Measurements from ENCODE around the gene NME4.

The NME4 gene

DNA sequence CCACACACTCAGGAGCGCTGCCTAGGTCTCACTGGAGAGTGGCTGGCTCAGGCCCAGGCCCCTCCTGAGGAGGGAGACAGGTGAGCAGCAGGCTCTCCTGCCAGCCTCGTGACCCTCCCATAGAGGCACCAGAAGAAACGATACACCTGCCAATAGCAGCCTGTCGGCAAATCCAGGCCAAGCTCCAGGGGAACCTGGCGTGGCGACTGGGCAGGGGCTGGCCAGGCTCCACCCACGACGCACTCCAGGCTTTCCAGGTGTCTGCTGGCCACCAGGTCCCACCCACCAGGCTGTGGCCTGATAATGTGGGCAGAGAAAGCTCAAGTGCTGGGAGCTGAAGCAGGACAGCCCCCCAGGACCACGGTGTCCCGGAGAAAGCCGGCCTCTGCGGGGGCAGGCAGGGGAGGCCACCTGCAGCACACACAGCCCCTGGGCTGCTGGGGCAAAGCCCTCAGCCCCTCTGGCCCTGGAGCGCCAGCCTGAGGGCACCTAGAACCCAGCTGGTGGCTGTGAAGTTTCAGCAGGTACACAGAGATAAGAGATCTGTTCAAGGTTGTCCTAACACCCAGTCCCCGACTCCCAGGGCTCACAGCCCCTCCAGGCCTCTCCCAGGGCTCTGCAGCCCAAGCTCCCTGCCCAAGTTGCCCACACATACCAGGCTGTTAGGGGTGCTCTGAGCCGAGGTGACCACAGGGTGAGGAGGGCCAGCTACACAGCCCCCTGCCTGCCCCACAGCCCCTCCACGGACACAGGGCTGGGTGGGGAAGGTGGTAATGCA lies 17.6 kb upstream of the NME4 start:
- no peak for FAIRE-seq
- TF ChIP-seq, protein P1, sequence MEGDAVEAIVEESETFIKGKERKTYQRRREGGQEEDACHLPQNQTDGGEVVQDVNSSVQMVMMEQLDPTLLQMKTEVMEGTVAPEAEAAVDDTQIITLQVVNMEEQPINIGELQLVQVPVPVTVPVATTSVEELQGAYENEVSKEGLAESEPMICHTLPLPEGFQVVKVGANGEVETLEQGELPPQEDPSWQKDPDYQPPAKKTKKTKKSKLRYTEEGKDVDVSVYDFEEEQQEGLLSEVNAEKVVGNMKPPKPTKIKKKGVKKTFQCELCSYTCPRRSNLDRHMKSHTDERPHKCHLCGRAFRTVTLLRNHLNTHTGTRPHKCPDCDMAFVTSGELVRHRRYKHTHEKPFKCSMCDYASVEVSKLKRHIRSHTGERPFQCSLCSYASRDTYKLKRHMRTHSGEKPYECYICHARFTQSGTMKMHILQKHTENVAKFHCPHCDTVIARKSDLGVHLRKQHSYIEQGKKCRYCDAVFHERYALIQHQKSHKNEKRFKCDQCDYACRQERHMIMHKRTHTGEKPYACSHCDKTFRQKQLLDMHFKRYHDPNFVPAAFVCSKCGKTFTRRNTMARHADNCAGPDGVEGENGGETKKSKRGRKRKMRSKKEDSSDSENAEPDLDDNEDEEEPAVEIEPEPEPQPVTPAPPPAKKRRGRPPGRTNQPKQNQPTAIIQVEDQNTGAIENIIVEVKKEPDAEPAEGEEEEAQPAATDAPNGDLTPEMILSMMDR (IDR thresholded peaks at IDR 0.05; ENCODE audit: insufficient read depth, missing control alignments): no peak
- DNase-seq (ENCODE audit: insufficient read length, low spot score): no peak

DNA sequence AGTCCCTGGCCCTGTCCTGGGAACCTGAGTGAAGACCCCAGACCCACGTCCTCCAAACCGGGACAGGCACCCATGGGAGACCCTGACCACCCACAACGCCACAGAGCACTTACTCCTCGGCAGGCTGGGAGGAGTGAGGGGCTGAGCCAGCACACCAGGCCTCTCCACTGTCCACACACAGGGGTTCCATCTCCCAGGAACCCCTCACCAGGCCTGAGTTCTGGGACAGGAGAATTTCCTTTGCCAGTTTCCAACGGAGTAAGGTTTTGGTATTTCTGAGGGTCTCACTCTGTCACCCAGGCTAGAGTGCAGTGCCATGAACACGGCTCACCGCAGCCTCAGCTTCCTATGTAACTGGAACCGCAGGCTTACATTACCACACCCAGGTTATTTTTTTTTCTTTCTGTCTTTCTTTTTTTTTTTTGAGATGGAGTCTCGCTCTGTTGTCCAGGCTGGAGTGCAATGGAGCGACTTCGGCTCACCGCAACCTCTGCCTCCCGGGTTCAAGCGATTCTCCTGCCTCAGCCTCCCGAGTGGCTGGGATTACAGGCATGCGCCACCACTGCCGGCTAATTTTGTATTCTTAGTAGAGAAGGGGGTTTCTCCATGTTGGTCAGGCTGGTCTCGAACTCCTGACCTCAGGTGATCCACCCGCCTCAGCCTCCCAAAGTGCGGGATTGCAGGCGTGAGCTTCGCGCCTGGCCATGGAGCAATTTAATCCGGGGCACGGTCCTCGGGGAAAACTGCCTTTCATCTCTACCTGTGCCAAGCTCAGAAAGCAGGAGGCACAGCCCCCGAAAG lies 16.8 kb upstream of the NME4 start:
- FAIRE-seq: no peak
- TF ChIP-seq, protein P1 (IDR thresholded peaks at IDR 0.05; ENCODE audit: insufficient read depth, missing control alignments): no peak
- no peak for DNase-seq (ENCODE audit: insufficient read length, low spot score)

DNA sequence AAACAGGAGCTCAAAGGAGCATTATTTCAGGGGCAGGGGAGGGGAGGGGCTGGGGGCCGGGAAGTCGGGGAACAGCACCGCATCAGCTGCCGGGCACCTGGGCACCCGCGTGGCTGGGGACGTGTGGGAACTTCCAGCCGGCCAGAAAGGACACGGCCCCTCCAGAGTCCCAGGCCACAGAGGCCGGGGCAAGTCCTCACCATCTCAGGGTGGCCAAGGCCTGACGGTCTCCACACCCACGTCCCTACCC lies 16.3 kb upstream of the NME4 start:
- TF ChIP-seq, protein P1 (IDR thresholded peaks at IDR 0.05; ENCODE audit: insufficient read depth, missing control alignments): no peak

DNA sequence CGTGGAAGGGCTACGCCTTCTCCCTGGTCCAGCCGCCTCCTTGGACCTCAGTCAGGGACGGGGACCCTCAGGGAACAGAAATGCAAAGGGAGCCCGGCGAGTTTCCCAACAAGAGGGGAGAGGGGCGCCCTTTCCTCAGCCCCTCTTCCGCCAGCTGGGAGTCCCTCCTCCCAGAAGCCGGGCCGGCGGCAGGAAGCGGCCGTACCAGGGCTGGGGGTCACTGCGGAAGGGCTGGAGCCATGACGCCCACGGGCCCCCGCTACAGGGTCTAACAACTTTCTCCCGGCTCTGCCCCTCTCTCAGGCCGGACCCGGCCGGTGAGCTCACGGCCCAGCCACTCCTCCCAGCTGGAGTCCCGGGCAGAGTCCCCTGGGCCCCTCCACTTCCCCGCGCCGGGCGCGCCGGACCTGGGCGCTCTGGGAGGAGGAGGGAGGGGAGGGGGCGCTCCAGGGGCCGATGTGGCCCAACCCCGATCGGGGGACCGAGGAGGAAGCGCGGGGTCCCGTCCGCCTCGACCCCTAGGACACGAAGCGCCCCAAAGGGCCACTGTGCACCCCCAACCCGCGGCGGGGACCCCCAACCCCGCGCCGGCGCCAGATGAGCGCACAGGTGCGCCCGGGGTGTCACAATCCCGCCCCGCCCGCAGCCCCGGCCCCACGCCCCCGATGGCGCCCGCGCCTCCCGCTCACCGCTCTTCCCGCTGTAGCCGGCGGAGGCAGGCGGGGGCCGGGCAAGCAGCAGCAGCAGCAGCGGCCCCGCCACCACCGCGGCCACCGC lies 15.8 kb upstream of the NME4 start:
- FAIRE-seq: no peak
- no peak for DNase-seq (ENCODE audit: insufficient read length, low spot score)
- TF ChIP-seq, protein P1 (IDR thresholded peaks at IDR 0.05; ENCODE audit: insufficient read depth, missing control alignments): no peak

More for the DNA sequence above, 16.3 kb upstream of the NME4 start:
- DNase-seq (ENCODE audit: insufficient read length, low spot score) (no peak), FAIRE-seq (no peak)

DNA sequence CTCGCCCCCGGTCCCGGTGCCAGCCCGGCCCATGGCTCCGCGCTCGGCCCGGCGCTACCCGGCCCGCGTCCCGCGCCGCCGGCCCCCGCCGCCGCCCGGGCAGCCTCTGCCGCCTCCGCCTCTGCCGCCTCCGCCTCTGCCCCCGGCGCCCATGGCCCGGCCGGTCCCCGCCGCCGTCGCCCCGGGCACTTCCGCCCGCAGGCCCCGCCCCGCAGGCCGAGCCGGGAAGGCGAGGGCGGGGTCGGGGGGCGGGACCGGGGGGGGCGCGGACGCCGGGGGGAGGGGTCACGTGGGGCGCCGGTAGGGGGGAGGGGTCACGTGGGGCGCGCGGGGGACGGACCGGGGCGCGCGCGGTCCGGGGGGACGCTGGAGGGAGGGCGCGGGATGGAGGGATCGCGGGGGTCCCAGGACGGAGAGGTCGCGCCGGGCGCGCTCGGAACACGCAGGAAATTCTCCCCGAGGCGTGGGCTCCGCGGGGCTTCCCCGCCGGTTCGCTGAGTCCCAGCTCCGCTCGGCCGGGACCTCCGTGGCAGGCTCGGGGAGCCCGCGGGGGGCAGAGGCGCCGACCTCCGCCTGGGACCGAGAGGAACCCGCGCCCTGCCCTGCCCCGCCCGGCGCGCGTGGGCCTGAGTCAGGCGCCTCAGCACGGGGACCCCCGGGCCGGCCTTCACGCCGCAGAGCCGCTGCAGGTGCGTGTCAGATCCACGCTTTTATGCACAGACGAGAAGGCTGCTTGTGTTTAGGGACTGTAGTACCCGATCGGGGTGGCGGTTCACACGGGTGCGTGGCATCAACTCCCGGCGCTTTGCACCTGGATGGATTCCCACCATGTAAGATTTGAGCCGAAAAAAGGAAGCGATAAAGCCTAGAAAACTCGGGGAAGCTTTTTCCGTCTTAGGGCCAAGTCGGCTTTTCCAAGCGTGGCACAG lies 14.9 kb upstream of the NME4 start, which contains the start of gene PGAP6:
Gene PGAP6 (minus strand): TSS at position 190 of the 929 bp plus-strand sequence. CDS start 157 bp downstream, at position 33.
- DNase-seq (ENCODE audit: insufficient read length, low spot score): peak; percentile 81
- TF ChIP-seq, protein P1 (IDR thresholded peaks at IDR 0.05; ENCODE audit: insufficient read depth, missing control alignments): no peak
- no peak for FAIRE-seq

DNA sequence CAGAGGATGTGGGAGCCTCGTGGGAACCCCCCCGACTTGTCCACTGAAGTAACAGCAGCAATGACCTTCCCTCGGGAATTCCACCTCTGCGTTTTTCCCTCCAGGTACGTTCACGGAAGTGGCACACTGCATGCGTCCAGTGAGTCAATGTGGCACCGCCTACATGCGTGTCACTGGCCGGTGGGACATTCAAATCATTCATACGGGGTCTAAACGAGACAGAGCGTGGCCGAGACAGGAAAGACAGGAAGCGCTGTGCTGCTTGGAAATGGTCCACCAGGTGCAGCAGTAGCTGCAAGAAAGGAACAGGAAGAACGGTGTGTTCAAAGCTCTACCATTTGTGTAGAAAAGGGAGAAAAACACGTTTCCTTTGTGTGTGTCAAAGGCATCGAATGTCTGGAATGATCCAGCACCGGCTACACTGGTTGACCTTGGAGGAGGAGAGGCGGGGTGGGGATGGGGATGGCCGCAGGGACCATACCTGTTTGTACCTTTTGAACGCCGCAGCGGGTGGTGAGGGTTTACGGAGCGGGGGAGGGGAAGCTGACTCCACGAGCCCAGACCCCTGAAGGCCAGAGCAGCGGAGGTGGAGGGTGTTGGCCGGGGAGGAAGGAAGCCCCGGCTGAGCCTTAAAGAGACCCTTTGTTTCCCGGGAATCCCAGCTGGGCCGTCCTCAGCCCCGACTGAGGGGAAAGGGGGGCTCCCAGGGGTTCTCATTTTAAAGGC lies 13.5 kb upstream of the NME4 start:
- TF ChIP-seq, protein P1 (IDR thresholded peaks at IDR 0.05; ENCODE audit: insufficient read depth, missing control alignments): no peak
- DNase-seq (ENCODE audit: insufficient read length, low spot score): no peak
- no peak for FAIRE-seq
